Nephron (organoid): ENCODE data around the gene GPR26.

ENCODE experiments used
- H3K27ac Mint-ChIP-seq, 3 experiments: 2 replicates each; pipeline ENCODE4 v1.8.0; 2020; ENCODE audit warnings: mixed read lengths in 3 of 3, mild to moderate bottlenecking in 2 of 3, moderate library complexity in 1 of 3
- H3K27me3 Mint-ChIP-seq: 2 replicates; pipeline ENCODE4 v1.8.0; 2021; ENCODE audit warnings: low read depth, mild to moderate bottlenecking, moderate library complexity, mixed read lengths
- H3K36me3 Mint-ChIP-seq: 2 replicates; pipeline ENCODE4 v1.8.0; 2020; ENCODE audit warnings: low read depth, mixed read lengths
- H3K4me1 Mint-ChIP-seq: 2 replicates; pipeline ENCODE4 v1.8.0; 2020; ENCODE audit warnings: mixed read lengths
- H3K4me3 Mint-ChIP-seq, 3 experiments: 2 replicates each; pipeline ENCODE4 v1.8.0; 2020; ENCODE audit warnings: mild to moderate bottlenecking in 3 of 3, mixed read lengths in 3 of 3, moderate library complexity in 2 of 3
- H3K9me3 Mint-ChIP-seq: 2 replicates; pipeline ENCODE4 v1.8.0; 2020; ENCODE audit warnings: mixed read lengths
- CTCF ChIP-seq, 3 experiments: fragments of 200-600 bp; sonication (generic); IDR thresholded peaks; one replicate each; pipeline ENCODE4 v1.5.0; 2021; ENCODE audit warnings: antibody characterized with exemption in 3 of 3; ENCODE audit not compliant: unreplicated experiment in 3 of 3

Gene GPR26

GRCh38 chr10:123648595-123648994, 17.6 kb upstream of the GPR26 start:
- no peak for TF ChIP-seq CTCF (IDR thresholded peaks at IDR 0.05; ENCODE audit: unreplicated experiment in 3 of 3)
- no peaks in the 10 kb centered on the region for H3K4me1 Mint-ChIP-seq
- no peaks in the 10 kb centered on the region for H3K9me3 Mint-ChIP-seq
- no peak overlapping the region for H3K27ac Mint-ChIP-seq
- no peak overlapping the region for H3K4me3 Mint-ChIP-seq
- peaks cover 69% of the 10 kb centered on the region for H3K27me3 Mint-ChIP-seq
- H3K36me3 Mint-ChIP-seq, result no peaks in the 10 kb centered on the region

GRCh38 chr10:123649676-123650075, 16.5 kb upstream of the GPR26 start:
- no peaks in the 10 kb centered on the region for H3K36me3 Mint-ChIP-seq
- H3K4me3 Mint-ChIP-seq, result no peak overlapping the region
- TF ChIP-seq CTCF (IDR thresholded peaks at IDR 0.05; ENCODE audit: unreplicated experiment in 3 of 3), result no peak
- H3K9me3 Mint-ChIP-seq, result no peaks in the 10 kb centered on the region
- H3K4me1 Mint-ChIP-seq, result no peaks in the 10 kb centered on the region
- peaks cover 62% of the 10 kb centered on the region for H3K27me3 Mint-ChIP-seq
- H3K27ac Mint-ChIP-seq, result no peak overlapping the region

- no peak overlapping the region for H3K4me3 Mint-ChIP-seq
- no peak for TF ChIP-seq CTCF (IDR thresholded peaks at IDR 0.05; ENCODE audit: unreplicated experiment in 3 of 3)
- H3K4me1 Mint-ChIP-seq, result no peaks in the 10 kb centered on the region
- H3K27me3 Mint-ChIP-seq, result peaks cover 50% of the 10 kb centered on the region
- H3K27ac Mint-ChIP-seq, result no peak overlapping the region
- no peaks in the 10 kb centered on the region for H3K36me3 Mint-ChIP-seq
- no peaks in the 10 kb centered on the region for H3K9me3 Mint-ChIP-seq
Measured at GRCh38 chr10:123651421-123652047, 14.6 kb upstream of the GPR26 start.

- H3K4me1 Mint-ChIP-seq, result no peaks in the 10 kb centered on the region
- no peak overlapping the region for H3K27ac Mint-ChIP-seq
- H3K27me3 Mint-ChIP-seq, result peaks cover 40% of the 10 kb centered on the region
- no peak overlapping the region for H3K4me3 Mint-ChIP-seq
- no peaks in the 10 kb centered on the region for H3K9me3 Mint-ChIP-seq
- TF ChIP-seq CTCF (IDR thresholded peaks at IDR 0.05; ENCODE audit: unreplicated experiment in 3 of 3), result no peak
- no peaks in the 10 kb centered on the region for H3K36me3 Mint-ChIP-seq
Measured at GRCh38 chr10:123655751-123656150, 10.4 kb upstream of the GPR26 start.

GRCh38 chr10:123663522-123663921, 2.6 kb upstream of the GPR26 start:
- Mint-ChIP-seq H3K27ac (no peak overlapping the region), H3K36me3 (no peaks in the 10 kb centered on the region), H3K27me3 (peaks cover 85% of the 10 kb centered on the region), H3K4me3 (no peak overlapping the region), H3K4me1 (no peaks in the 10 kb centered on the region), H3K9me3 (no peaks in the 10 kb centered on the region)
- TF ChIP-seq CTCF (IDR thresholded peaks at IDR 0.05; ENCODE audit: unreplicated experiment in 3 of 3), result no peak
